Stimulated activated CD4-positive, alpha-beta T cell treated with anti-CD3 and anti-CD28 coated beads, Interleukin-2, amount 100 ng/mL, for 4 hours (primary cell): Measurements from ENCODE around the gene PDRG1.

Experiments
- DNase-seq: peaks from one replicate; pipeline ENCODE4 v3.0.0-alpha.2; 2020; ENCODE audit warnings: low read depth

PDRG1 gene

GRCh38 chr20:31907046-31907445, 44.8 kb downstream of the PDRG1 start:
- no peak for DNase-seq

GRCh38 chr20:31906001-31906400, 45.8 kb downstream of the PDRG1 start:
- DNase-seq = no peak

- DNase-seq = no peak
These were observed 48.0 kb downstream of the PDRG1 start for GRCh38 chr20:31903627-31904386.

- no peak for DNase-seq
These were observed 50.2 kb downstream of the PDRG1 start for GRCh38 chr20:31901615-31902014.

- no peak for DNase-seq
These were observed 54.3 kb downstream of the PDRG1 start for GRCh38 chr20:31897541-31897940.

- DNase-seq = no peak
These were observed 55.8 kb downstream of the PDRG1 start for GRCh38 chr20:31896049-31896448.

GRCh38 chr20:31894980-31895675, 56.7 kb downstream of the PDRG1 start:
- no peak for DNase-seq
